ENCODE data around the gene HTR1B.
A peak's percentile ranks its signal among the peaks of the same experiment; 100 is the strongest.

The HTR1B gene

DNA sequence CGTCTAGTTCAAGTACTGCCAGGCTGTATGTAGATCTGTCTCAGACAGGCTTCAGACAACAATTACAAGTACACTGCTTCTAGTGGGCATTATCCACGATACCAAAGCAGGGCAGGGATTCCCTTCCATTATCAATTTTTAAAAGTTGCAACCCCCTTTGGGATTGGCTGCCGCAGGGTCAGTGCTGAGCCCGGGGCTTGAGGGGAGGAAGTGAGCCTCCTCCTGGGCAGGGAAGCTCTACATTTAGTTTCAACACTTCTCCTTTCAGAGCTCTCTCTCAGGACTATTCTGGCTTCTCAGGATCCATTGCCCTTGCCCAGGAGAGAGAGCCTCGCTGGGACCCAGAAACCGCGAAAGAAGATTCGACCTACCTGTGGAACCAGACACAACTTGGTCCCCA, 1.5 kb downstream of the HTR1B start:
- peaks cover 2% of the 10 kb centered on the region for H3K4me1 ChIP-seq
- TF ChIP-seq, protein P1, sequence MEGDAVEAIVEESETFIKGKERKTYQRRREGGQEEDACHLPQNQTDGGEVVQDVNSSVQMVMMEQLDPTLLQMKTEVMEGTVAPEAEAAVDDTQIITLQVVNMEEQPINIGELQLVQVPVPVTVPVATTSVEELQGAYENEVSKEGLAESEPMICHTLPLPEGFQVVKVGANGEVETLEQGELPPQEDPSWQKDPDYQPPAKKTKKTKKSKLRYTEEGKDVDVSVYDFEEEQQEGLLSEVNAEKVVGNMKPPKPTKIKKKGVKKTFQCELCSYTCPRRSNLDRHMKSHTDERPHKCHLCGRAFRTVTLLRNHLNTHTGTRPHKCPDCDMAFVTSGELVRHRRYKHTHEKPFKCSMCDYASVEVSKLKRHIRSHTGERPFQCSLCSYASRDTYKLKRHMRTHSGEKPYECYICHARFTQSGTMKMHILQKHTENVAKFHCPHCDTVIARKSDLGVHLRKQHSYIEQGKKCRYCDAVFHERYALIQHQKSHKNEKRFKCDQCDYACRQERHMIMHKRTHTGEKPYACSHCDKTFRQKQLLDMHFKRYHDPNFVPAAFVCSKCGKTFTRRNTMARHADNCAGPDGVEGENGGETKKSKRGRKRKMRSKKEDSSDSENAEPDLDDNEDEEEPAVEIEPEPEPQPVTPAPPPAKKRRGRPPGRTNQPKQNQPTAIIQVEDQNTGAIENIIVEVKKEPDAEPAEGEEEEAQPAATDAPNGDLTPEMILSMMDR (IDR thresholded peaks at IDR 0.05; ENCODE audit: low read depth, low read length): no peak
- no peaks in the 10 kb centered on the region; the same call in 1 of the 2 replicates for H3K9me3 ChIP-seq
- peaks cover 67% of the 10 kb centered on the region for H3K27me3 ChIP-seq
- no peak overlapping the region for H3K4me3 ChIP-seq (ENCODE audit: low read depth, low read length)
- H3K36me3 ChIP-seq: no peaks in the 10 kb centered on the region
- no peak for DNase-seq

DNA sequence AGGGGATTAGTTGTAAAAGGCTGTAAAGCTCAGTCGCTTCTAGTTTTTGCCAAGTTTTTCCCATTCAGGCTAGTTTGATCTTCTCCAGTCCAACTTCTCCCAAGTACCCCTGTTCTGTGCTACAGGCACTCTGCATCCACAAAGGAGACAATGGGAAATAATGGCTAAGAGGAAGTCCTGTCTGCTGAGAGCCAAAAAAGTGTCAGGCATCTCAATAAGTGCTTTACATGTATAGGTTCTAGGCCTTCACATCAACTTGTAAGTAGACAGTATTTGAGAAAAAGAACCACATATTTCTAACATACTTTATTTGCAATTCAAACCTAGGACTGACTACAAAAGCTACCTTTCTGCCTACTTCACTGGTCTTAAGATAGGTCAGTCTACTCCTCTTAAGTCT, 4.9 kb downstream of the HTR1B start:
- TF ChIP-seq, protein P1 (IDR thresholded peaks at IDR 0.05; ENCODE audit: low read depth, low read length): 0 out of 2 replicates have a peak, but pooled peaks have one; percentile 2
- peaks cover 10% of the 10 kb centered on the region for H3K4me1 ChIP-seq
- no peak overlapping the region for H3K4me3 ChIP-seq (ENCODE audit: low read depth, low read length)
- no peaks in the 10 kb centered on the region for H3K36me3 ChIP-seq
- DNase-seq: no peak
- no peaks in the 10 kb centered on the region; the same call in 1 of the 2 replicates for H3K9me3 ChIP-seq
- peaks cover 33% of the 10 kb centered on the region for H3K27me3 ChIP-seq

DNA sequence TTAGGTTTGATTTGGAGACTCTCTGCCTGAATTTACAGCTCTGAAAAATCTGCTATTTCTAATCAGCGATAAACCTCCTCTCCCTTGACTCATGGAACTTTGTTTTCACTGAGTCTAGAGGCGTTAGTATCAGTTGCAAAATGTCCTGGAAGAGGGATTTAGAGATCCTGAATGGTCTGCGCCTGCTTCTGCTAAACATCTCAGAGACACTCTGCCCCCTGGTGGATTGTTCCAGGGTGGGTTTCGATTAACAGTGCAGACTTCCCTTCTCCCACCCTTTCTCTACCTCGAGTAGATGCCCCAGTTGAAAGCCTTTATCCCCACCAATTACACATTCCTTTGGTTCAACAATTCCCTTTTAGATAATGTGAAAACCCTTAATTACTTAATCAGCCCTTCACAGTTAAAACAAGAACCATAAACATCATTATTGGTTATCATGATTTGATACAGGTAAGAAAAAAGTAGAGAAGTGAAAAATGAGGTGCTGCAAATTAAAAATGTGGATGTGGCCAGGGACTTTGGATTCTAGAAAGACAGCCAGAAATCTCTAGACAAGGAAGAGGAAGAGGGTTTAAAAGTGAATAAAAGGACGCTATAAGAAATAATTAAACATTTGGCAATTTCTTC, 5.5 kb downstream of the HTR1B start:
- peak; percentile 84 for DNase-seq
- Histone ChIP-seq H3K27me3 (peaks cover 27% of the 10 kb centered on the region), H3K4me3 (ENCODE audit: low read depth, low read length) (no peak overlapping the region), H3K4me1 (peaks cover 10% of the 10 kb centered on the region), H3K36me3 (no peaks in the 10 kb centered on the region), H3K9me3 (no peaks in the 10 kb centered on the region; the same call in 1 of the 2 replicates)
- TF ChIP-seq, protein P1 (IDR thresholded peaks at IDR 0.05; ENCODE audit: low read depth, low read length): peak; percentile 89

DNA sequence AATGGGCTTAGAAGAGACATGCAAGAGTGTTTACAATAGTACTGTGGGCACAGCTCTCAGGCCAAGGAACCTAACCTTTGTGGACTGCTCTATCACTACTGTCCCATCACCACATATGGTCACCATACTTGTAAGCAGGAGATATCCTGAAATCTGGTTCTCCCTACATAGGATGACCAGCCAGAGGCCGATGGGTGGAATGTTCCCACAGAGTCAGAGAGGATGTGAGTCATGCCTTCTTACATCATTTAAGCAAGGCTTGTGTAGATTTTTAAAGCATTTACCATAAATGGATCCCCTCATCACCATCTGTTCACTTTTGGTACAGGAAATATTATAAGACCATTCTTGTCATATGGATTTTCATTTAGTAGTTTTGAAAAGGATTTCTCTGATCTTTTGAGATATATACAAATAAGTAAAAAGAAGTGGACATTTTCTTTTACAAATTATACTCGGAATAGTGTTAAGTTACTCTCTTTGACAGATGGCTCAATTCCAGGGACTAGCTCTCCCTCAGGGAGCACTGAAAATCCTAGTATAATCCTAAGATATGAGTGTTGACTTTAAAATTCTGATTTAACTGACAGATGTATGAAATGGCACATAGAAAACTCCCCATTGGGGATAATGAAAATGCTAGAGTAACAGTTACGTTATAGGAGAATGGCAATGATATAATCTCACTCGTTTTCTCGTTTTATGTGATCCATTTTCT, 6.6 kb downstream of the HTR1B start:
- Histone ChIP-seq H3K36me3 (no peaks in the 10 kb centered on the region), H3K4me3 (ENCODE audit: low read depth, low read length) (no peak overlapping the region), H3K4me1 (peaks cover 10% of the 10 kb centered on the region), H3K9me3 (no peaks in the 10 kb centered on the region), H3K27me3 (peaks cover 16% of the 10 kb centered on the region)
- DNase-seq: no peak
- TF ChIP-seq, protein P1 (IDR thresholded peaks at IDR 0.05; ENCODE audit: low read depth, low read length): no peak

DNA sequence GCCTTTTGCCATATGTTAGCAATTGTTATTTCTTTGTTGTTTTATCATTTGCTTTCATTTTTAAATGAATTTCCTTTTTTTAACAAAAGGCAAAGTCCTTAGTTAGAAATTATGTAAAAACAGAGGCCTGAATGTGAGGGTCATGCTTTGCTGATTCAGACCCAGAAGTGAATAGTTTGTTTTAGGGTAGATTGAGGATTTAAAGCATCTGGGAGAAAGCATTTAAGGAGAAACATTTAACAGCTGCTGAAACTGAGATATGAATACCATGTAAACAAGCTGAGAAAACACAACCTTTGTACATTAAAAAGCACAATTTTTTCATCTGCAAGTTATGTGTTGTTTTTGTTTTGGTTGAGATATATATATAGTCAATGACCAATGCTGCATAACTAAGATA, 8.0 kb downstream of the HTR1B start:
- no peak for DNase-seq
- H3K9me3 ChIP-seq: no peaks in the 10 kb centered on the region
- H3K4me1 ChIP-seq: peaks cover 10% of the 10 kb centered on the region
- H3K27me3 ChIP-seq: peaks cover 8% of the 10 kb centered on the region; the same call in 1 of the 2 replicates
- no peaks in the 10 kb centered on the region for H3K36me3 ChIP-seq
- TF ChIP-seq, protein P1 (IDR thresholded peaks at IDR 0.05; ENCODE audit: low read depth, low read length): no peak
- H3K4me3 ChIP-seq (ENCODE audit: low read depth, low read length): no peak overlapping the region

DNA sequence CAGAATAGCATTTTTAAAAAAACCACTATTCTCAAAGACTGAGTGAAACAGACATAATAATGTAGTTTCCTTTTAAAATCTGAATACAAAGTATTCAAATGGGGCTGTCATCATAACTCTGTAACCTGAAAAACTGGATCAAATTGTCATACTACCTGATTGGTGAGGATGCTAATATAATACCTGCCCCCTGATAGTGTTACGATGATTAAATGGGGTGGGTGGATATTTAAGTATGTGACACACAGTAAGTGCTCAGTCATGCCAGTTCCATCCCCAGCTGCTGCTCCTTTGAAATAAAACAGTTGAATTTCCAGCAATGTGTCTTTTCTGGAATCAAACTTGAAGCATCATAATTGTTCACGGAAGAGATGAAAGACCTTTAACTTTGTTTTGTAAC, 8.9 kb downstream of the HTR1B start:
- H3K9me3 ChIP-seq: no peaks in the 10 kb centered on the region
- TF ChIP-seq, protein P1 (IDR thresholded peaks at IDR 0.05; ENCODE audit: low read depth, low read length): no peak
- DNase-seq: no peak
- H3K36me3 ChIP-seq: no peaks in the 10 kb centered on the region
- H3K27me3 ChIP-seq: peaks cover 6% of the 10 kb centered on the region; the same call in 1 of the 2 replicates
- H3K4me1 ChIP-seq: peaks cover 10% of the 10 kb centered on the region
- no peak overlapping the region for H3K4me3 ChIP-seq (ENCODE audit: low read depth, low read length)
